Measurements from ENCODE around the gene SLC6A3. TPM values are rescaled to one million over a fixed set of nuclear protein-coding genes. Genes with fewer than 3 reads are reported as not detected.

The SLC6A3 gene
- polyA plus RNA-seq, 3 donors: not detected

- no peak for DNase-seq
- H3K9me3 Mint-ChIP-seq: peaks cover 0 to 3% (median 0%) of the 10 kb centered on the region in 7 donors
- no peak overlapping the region for H3K4me2 ChIP-seq (replicated peaks; ENCODE audit: extremely low read depth, low read length, poor library complexity, severe bottlenecking)
- H4K20me1 ChIP-seq (ENCODE audit: insufficient read depth, low read length): no peaks in the 10 kb centered on the region
- no peak overlapping the region for H3K27ac ChIP-seq (ENCODE audit: low read depth in 1 of 2, low read length in 2 of 2)
- peaks cover 76 to 87% of the 10 kb centered on the region in 2 donors for H3K4me1 ChIP-seq (ENCODE audit: control insufficient read depth in 1 of 2, insufficient read depth in 2 of 2, low read length in 2 of 2)
- 97% methylated on average over 16 of the region's 16 CpGs for WGBS (ENCODE audit: insufficient coverage)
- H3K27ac Mint-ChIP-seq: peak overlapping the region; percentile 13 to 100 (median 97)
- no peaks in the 10 kb centered on the region for H3K27me3 ChIP-seq (ENCODE audit: control insufficient read depth in 2 of 2, insufficient read depth in 2 of 2, low read length in 2 of 2)
- H3K4me3 Mint-ChIP-seq: peak overlapping the region in 1 of 2 donors; percentile 31
- peaks cover 88% of the 10 kb centered on the region for H3K4me1 Mint-ChIP-seq
- no peak overlapping the region for H3K9ac ChIP-seq (ENCODE audit: insufficient read depth, low read length, poor library complexity, severe bottlenecking)
- no peaks in the 10 kb centered on the region for H3K9me3 ChIP-seq (replicated peaks in 1 of 2; ENCODE audit: control insufficient read depth in 1 of 2, insufficient read depth in 1 of 2, low read length in 2 of 2)
- peaks cover 21 to 49% of the 10 kb centered on the region in 2 donors for H3K36me3 ChIP-seq (replicated peaks in 1 of 2; ENCODE audit: control insufficient read depth in 1 of 2, insufficient read depth in 2 of 2, low read length in 2 of 2)
- H3K36me3 Mint-ChIP-seq: peaks cover 69 to 79% of the 10 kb centered on the region in 2 donors
- peaks cover 52% of the 10 kb centered on the region for H3K79me2 ChIP-seq (ENCODE audit: insufficient read depth, low read length)
- H3K4me3 ChIP-seq (replicated peaks in 1 of 3; ENCODE audit: low read depth in 2 of 3, low read length in 3 of 3): no peak overlapping the region
- intact Hi-C loops (cut with micrococcal nuclease): no loop called here
- no peak for TF ChIP-seq CTCF (IDR thresholded peaks at IDR 0.05)
- H3K27me3 Mint-ChIP-seq (ENCODE audit: low read depth in 3 of 3): peaks cover 0 to 4% (median 2%) of the 10 kb centered on the region in 3 donors
- H2AFZ ChIP-seq (ENCODE audit: insufficient read depth, low read depth, low read length, poor library complexity, severe bottlenecking): no peak overlapping the region
Measured at GRCh38 chr5:1493413-1493812, 48.2 kb upstream of the SLC6A3 start.

GRCh38 chr5:1492757-1493156, 47.5 kb upstream of the SLC6A3 start:
- Histone ChIP-seq H3K36me3 (replicated peaks in 1 of 2; ENCODE audit: control insufficient read depth in 1 of 2, insufficient read depth in 2 of 2, low read length in 2 of 2) (peaks cover 23 to 56% of the 10 kb centered on the region in 2 donors), H3K27ac (ENCODE audit: low read depth in 1 of 2, low read length in 2 of 2) (no peak overlapping the region), H3K4me3 (replicated peaks in 1 of 3; ENCODE audit: low read depth in 2 of 3, low read length in 3 of 3) (no peak overlapping the region), H3K4me1 (ENCODE audit: control insufficient read depth in 1 of 2, insufficient read depth in 2 of 2, low read length in 2 of 2) (peaks cover 69 to 80% of the 10 kb centered on the region in 2 donors), H3K9me3 (replicated peaks in 1 of 2; ENCODE audit: control insufficient read depth in 1 of 2, insufficient read depth in 1 of 2, low read length in 2 of 2) (no peaks in the 10 kb centered on the region), H2AFZ (ENCODE audit: insufficient read depth, low read depth, low read length, poor library complexity, severe bottlenecking) (no peak overlapping the region), H3K27me3 (ENCODE audit: control insufficient read depth in 2 of 2, insufficient read depth in 2 of 2, low read length in 2 of 2) (no peaks in the 10 kb centered on the region), H3K9ac (ENCODE audit: insufficient read depth, low read length, poor library complexity, severe bottlenecking) (no peak overlapping the region), H3K4me2 (replicated peaks; ENCODE audit: extremely low read depth, low read length, poor library complexity, severe bottlenecking) (no peak overlapping the region), H3K79me2 (ENCODE audit: insufficient read depth, low read length) (peaks cover 51% of the 10 kb centered on the region), H4K20me1 (ENCODE audit: insufficient read depth, low read length) (no peaks in the 10 kb centered on the region)
- intact Hi-C loops (cut with micrococcal nuclease): no loop called here
- 86% methylated on average over 9 of the region's 12 CpGs for WGBS (ENCODE audit: insufficient coverage)
- Mint-ChIP-seq H3K27me3 (ENCODE audit: low read depth in 3 of 3) (peaks cover 0 to 2% (median 2%) of the 10 kb centered on the region in 3 donors), H3K9me3 (peaks cover 0 to 3% (median 0%) of the 10 kb centered on the region in 7 donors), H3K36me3 (peaks cover 73 to 86% of the 10 kb centered on the region in 2 donors), H3K27ac (peak overlapping the region in 3 of 7 donors; percentile 17 to 99 (median 58)), H3K4me3 (no peak overlapping the region), H3K4me1 (peaks cover 81% of the 10 kb centered on the region)
- TF ChIP-seq CTCF (IDR thresholded peaks at IDR 0.05): no peak
- DNase-seq: no peak
